Stimulated activated CD4-positive, alpha-beta T cell treated with anti-CD3 and anti-CD28 coated beads, Interleukin-15, amount 100 ng/mL, for 1 hour (primary cell): ENCODE results near the gene AANAT.

ENCODE experiments used
- DNase-seq, 2 donors: peaks; one replicate each; pipeline ENCODE4 v3.0.0-alpha.2; 2020; ENCODE audit warnings: low read depth in 1 of 2, low spot score in 1 of 2

AANAT gene

DNA sequence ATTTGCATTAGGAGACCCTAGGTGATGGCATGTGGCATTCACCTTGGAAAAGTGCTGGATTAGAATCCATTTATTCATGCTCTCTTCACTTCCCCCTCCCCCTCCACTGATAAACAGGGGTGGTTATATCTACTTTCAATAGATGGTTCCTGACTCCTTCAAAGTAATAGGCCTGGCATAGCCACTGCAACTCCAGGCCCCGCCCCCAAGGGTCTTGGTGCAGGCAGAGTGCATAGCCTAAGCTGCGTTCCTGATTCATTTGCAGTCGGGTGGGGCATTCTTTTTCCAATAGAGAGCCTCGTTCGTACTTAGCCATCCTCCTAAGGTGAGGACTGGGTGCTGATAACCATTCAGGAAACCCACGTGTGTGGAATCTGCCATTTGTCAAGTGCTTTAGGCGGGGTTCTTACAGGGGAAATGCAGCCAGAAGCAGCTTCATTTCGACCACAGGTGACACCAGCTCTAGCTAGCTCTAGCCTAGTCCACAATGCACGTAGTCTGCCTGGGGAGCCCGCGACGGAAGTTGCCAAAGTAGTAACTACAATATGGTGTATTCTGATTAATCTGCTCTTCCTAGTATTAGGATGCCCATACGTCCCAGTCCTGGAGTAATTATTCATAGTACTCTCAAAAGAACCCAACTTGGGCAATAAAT is 25.6 kb upstream of the AANAT start:
- no peak for DNase-seq

GRCh38 chr17:76442341-76443338 is 24.8 kb upstream of the AANAT start:
- no peak for DNase-seq

- DNase-seq, result no peak
These were observed 22.7 kb upstream of the AANAT start for GRCh38 chr17:76444518-76445311.

DNA sequence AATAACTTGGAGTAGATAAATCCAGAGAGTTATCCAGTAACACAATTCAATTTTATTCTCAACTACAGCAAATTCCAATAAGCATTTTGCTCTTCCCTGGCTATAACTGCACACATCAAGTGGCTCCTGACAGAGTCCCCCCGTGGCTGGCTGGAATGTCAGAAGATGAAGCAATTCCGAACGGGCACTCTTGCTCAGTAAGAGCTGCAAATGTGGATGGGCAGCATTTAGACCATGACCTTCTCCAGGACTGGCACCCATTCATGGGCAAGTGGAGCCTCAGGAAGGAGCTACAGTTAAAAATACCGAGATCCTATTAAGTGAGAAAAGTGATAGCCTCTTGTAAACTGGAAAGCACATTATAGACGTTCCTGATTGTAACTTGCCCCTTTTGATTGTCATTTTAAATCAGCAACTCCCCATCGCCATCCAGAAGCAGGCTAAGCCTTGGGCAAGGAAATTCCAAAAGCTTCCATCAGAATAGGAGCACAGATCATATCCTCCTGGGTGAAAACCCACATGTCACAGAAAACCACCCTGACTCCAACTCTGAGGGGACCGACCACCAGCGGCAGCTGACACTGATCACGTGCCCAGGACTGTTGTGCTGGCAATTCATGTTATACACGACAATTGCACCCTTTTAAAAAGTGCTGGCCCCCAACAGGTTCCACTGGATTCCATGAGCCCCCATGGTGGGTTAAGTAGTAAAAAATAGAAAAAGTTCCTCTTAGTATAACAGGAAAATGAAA is 21.5 kb upstream of the AANAT start:
- no peak for DNase-seq

DNA sequence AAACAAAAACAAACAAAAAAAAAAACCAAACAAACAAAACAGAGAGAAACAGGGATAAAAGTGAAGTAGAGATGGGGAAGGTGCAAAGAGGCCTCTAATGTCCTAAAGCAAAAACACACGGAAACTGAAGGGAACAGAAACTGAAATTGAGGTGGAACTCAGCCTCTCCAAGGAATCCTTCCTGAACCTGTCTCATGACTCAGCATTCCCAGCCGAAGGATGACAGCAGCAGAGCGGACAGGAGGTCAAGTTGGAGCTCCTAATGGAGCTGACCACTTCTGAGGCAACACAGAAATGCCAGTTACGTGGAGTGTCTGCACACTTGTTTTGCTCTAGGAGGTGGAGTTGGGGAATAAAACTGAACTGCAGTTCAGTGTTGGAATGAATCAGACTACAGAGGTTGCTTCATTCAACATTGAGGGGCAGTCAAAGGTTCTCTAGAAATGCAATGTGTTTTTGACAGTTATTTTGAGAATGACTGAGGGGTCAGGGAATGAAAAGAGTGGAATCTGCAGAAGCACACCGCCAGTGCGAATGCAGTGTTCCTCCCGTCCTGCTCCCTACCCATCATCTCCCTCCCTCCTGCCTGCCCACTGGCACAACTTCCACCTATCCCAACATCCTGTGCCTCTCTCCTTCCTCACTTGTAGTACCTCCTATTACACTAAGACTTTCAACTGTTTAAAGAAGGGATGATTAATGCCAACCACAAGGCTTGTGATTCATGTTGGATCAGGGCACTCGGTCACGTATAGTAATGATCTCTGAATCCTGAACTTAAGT is 20.8 kb upstream of the AANAT start:
- no peak for DNase-seq

DNA sequence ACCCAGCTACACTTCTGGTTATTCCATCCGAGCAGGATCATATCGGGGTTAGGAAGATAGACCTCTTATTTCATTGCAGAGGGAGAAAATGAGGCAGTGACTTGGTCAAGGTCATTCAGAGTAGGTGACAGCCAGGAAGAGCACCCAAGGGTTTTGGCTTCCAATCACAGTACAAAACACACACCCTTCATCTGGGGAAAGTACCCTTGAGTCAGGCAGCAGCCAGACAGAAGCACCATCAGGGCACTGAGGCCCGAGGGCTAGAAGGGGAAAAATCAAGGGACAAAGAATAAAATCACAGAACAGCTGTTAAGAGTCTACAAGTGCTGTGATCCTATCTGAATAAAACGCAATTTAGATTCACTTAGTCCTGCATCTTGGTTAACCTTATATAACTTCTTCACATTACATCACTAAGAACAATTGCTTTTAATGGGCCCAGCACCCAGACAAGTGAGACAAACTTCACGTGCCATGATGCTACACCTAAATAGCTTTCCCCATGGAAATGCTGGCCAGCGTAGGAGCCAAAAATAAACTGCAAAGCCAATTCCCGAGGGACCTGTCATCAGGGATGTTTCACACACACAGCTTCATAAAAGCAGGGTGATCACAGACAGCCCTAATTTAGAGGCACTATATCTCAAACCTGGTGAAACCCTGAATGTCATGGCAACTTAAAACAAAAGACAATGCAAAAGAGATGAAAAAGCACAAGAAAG is 19.3 kb upstream of the AANAT start:
- DNase-seq, result no peak

GRCh38 chr17:76449126-76449525 is 18.3 kb upstream of the AANAT start:
- DNase-seq, result no peak

DNA sequence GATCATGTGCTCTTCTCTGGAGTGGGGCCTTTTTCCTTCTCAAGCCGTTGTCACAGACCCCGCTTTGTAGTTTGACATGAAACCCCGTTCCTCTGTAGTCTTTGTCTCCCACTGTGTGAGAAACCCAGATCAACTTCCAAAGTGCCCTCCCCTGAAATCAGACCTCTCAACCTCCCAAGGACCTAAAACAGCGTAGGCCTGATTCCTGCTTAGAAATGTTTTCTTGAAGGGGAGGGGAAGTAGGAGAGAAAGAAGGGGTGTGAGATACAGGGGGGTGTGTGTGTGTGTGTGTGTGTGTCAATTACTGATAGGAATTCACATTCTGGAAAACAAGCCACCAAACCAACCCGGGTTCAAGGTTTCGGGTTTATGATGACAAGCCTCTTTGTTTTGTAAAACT is 15.9 kb upstream of the AANAT start:
- no peak for DNase-seq

DNA sequence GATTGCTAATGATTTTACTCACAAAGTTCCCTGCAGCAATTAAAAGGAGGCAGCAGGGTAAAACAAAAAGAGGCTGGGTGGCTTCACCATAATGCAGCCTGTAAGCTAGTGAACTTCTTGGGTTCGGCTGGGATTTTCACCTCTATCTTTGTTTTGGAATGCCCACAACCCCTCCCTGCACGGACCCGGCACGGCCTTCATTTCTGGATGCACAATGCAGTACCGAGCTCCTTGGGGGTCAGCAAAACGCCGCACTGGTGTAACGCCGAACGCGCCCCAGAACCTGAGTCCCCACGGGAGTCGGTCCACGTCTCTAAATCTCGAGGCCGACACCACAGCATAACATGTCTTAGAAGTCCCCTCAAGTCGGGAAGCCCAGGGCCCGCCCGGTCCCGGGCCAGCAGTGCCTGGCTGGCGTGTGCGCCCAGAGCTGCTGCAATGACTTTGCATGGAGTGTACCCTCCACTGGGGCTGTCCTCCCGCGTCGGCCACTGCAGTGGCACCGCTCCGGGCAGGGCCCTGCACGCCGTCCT is 15.2 kb upstream of the AANAT start:
- no peak for DNase-seq

- peak; percentile 83 to 92 for DNase-seq
These were observed 14.6 kb upstream of the AANAT start, which contains the start of gene UBE2O for GRCh38 chr17:76452660-76453430. UBE2O (minus strand) TSS chr17:76453152; CDS start chr17:76453141, 11 bp downstream.

DNA sequence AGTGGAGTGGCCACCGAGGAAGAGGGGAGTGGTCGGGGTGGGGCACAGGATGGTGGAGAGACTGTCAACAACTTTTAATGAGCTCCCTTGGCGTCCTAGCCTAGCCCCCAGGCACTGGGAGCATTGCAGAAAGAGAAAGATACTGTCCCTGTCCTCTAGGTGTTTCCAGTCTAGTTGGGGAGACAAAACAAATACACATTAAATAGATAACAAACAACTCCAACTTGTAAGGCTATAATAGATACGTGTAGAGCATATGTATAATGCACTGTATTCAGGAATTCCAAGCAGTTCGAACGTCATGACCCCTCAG is 14.0 kb upstream of the AANAT start:
- no peak for DNase-seq

- no peak for DNase-seq
These were observed 8.6 kb upstream of the AANAT start for GRCh38 chr17:76458580-76459490.

DNA sequence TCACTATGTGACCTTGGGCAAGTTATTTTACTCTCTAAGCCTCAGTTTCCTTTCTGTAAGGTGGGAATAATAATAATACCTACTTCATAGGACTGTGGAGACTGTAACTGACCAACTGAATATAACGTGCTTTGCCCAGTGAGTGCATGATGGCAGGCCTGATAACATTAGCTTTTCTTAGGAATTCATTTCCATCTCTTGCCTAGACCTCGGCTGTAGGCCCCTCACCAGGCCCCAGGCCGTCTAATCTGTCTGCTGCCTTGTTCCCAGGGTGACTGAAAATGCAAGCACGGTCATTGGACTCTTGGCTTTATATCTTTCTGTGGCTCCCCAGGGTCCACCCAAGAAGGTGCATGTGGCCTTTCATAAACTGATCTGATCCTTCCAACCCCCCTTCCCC is 7.7 kb upstream of the AANAT start:
- no peak for DNase-seq

GRCh38 chr17:76461765-76462555 is 5.4 kb upstream of the AANAT start:
- DNase-seq, result no peak

GRCh38 chr17:76462556-76463290 is 4.7 kb upstream of the AANAT start:
- no peak for DNase-seq

DNA sequence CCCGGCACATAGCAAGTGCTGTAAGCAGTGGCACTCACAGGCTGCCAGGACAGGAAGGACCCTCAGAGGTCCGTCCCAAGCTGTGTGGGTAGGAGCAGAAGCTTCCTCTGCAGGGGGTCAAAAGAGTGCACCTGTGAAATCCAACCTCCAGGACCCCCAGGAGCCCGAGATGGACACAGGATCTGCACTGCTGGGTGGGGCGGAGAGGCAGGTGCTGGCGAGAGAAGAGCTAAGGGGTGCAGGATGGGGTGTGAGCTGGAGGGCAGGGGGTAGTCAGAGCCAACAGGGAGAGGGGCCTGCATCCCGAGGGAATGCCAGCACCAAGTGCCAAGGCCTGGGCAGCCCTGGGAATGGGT is 650 bp upstream of the AANAT start:
- no peak for DNase-seq
